Nephron (organoid): Measurements from ENCODE around the gene CD163.
"Not testable (repeated sequence)": the region's sequence is repeated elsewhere in the genome, so short reads cannot be mapped to it uniquely, and the experiment has no call there.

Experiments
- H3K27ac Mint-ChIP-seq, 3 experiments: 2 replicates each; pipeline ENCODE4 v1.8.0; 2020; ENCODE audit warnings: mixed read lengths in 3 of 3, mild to moderate bottlenecking in 2 of 3, moderate library complexity in 1 of 3
- H3K27me3 Mint-ChIP-seq: 2 replicates; pipeline ENCODE4 v1.8.0; 2021; ENCODE audit warnings: low read depth, mild to moderate bottlenecking, moderate library complexity, mixed read lengths
- H3K36me3 Mint-ChIP-seq: 2 replicates; pipeline ENCODE4 v1.8.0; 2020; ENCODE audit warnings: low read depth, mixed read lengths
- H3K4me1 Mint-ChIP-seq: 2 replicates; pipeline ENCODE4 v1.8.0; 2020; ENCODE audit warnings: mixed read lengths
- H3K4me3 Mint-ChIP-seq, 3 experiments: 2 replicates each; pipeline ENCODE4 v1.8.0; 2020; ENCODE audit warnings: mild to moderate bottlenecking in 3 of 3, mixed read lengths in 3 of 3, moderate library complexity in 2 of 3
- H3K9me3 Mint-ChIP-seq: 2 replicates; pipeline ENCODE4 v1.8.0; 2020; ENCODE audit warnings: mixed read lengths
- TF ChIP-seq, protein P1 (sequence below), 3 experiments: fragments of 200-600 bp; sonication (generic); IDR thresholded peaks; one replicate each; pipeline ENCODE4 v1.5.0; 2021; ENCODE audit warnings: antibody characterized with exemption in 3 of 3; ENCODE audit not compliant: unreplicated experiment in 3 of 3

Gene CD163

DNA sequence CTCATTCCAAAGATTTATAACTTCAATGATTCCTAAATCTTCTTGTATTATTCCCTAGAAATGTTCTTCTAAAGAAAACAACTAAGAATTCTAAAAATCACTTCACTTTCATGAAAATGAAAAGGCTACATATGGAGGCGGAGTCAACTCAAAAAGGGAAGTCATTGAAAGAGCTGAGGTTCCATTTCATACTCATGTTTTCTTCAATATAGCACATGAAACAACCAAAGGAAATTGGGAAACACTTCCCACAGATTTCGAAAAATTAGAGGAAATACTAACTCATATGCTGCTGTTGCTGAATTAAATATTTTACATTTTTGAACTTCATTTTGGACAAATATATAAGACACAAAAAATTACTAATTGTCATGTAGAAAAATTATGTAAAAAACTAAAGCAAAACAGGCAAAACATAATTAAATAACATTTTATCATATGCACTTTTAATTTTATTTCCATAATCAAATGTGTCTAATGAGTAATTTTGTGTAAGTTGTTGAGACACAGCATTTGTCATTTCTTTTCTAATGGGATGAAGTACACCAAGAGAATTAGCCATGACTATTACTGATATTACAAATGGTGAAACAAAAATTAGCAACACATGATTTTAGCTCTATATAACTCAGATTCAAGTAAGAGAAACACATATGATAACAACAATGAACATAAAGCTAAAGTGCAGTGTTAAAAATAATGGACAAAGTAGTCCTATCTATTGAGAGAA, at the start of gene CD163:
Gene CD163 (minus strand): TSS at position 92 of the 730 bp plus-strand sequence. CDS start 87 bp downstream, at position 5.
- Mint-ChIP-seq H3K4me1 (peaks cover 2% of the 10 kb centered on the region), H3K9me3 (peaks cover 11% of the 10 kb centered on the region), H3K27me3 (peaks cover 8% of the 10 kb centered on the region), H3K4me3 (no peak within 1 kb of the TSS), H3K27ac (no peak within 1 kb of the TSS), H3K36me3 (no peaks in the 10 kb centered on the region)
- TF ChIP-seq, protein P1, sequence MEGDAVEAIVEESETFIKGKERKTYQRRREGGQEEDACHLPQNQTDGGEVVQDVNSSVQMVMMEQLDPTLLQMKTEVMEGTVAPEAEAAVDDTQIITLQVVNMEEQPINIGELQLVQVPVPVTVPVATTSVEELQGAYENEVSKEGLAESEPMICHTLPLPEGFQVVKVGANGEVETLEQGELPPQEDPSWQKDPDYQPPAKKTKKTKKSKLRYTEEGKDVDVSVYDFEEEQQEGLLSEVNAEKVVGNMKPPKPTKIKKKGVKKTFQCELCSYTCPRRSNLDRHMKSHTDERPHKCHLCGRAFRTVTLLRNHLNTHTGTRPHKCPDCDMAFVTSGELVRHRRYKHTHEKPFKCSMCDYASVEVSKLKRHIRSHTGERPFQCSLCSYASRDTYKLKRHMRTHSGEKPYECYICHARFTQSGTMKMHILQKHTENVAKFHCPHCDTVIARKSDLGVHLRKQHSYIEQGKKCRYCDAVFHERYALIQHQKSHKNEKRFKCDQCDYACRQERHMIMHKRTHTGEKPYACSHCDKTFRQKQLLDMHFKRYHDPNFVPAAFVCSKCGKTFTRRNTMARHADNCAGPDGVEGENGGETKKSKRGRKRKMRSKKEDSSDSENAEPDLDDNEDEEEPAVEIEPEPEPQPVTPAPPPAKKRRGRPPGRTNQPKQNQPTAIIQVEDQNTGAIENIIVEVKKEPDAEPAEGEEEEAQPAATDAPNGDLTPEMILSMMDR (IDR thresholded peaks at IDR 0.05; ENCODE audit: unreplicated experiment in 3 of 3): no peak

DNA sequence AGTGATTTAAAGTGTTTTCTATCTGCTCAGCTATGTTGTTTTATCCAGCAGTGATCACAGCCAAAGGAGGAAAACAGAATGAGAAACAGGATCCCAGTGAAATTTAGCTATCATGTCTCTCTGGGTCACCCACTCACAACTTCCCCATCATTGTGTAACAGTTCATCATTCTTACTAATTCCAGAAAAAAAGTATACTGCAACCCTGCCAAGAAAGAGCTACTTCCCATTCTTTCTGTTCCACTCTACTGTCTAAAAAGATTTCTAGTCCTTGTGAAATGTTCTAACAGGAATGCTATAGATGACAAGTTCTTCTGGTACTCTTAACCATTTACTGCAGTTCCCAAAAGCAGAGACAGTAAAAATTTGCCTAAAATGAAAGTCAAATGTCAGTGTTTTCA, 39.2 kb upstream of the CD163 start:
- H3K4me1 Mint-ChIP-seq: peaks cover 10% of the 10 kb centered on the region
- peaks cover 11% of the 10 kb centered on the region for H3K9me3 Mint-ChIP-seq
- no peak overlapping the region for H3K27ac Mint-ChIP-seq
- H3K27me3 Mint-ChIP-seq: no peaks in the 10 kb centered on the region
- no peaks in the 10 kb centered on the region for H3K36me3 Mint-ChIP-seq
- no peak overlapping the region for H3K4me3 Mint-ChIP-seq
- TF ChIP-seq, protein P1 (IDR thresholded peaks at IDR 0.05; ENCODE audit: unreplicated experiment in 3 of 3): no peak

DNA sequence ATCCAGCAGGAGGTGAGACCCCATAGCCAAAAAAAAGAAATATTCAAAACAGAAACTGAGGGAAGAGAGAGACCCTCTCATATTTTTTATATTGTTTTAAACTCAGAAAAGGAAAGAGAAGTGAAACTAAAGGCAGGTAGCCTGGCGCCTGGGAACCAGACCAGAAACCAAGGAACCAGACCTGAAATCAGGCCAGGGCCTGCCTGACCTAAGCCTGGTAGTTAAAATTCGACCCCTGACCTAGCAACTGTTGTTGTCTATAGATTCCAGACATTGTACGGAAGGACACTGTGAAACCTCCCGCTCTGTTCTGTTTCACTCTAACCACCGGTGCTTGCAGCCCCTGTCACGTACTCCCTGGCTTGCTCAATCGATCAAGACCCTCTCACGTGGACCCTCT, 38.5 kb upstream of the CD163 start:
- Mint-ChIP-seq H3K4me1 (peaks cover 10% of the 10 kb centered on the region), H3K27me3 (no peaks in the 10 kb centered on the region), H3K36me3 (no peaks in the 10 kb centered on the region), H3K27ac (no peak overlapping the region), H3K4me3 (no peak overlapping the region), H3K9me3 (peaks cover 9% of the 10 kb centered on the region)
- TF ChIP-seq, protein P1 (IDR thresholded peaks at IDR 0.05; ENCODE audit: unreplicated experiment in 3 of 3): no peak

DNA sequence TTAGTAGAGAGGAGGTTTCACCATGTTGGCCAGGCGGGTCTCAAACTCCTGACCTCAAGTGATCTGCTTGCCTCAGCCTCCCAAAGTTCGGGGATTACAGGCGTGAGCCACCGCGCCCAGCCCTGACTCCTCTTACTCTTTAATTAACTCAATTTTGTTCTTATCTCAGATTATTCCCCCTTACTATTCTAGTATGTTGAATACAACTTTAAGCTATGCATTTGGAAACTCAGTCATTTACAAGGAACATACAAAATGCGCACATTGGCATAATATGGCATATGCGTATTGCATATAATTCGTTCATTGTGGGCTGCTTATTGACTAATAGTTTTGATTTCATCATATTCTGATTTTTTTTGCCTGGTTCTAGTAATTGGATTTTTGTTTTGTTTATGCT, 10.8 kb upstream of the CD163 start:
- TF ChIP-seq, protein P1 (IDR thresholded peaks at IDR 0.05; ENCODE audit: unreplicated experiment in 3 of 3): no peak
- Mint-ChIP-seq H3K9me3 (peaks cover 3% of the 10 kb centered on the region), H3K36me3 (no peaks in the 10 kb centered on the region), H3K27me3 (no peaks in the 10 kb centered on the region), H3K4me1 (no peaks in the 10 kb centered on the region), H3K27ac (no peak overlapping the region), H3K4me3 (no peak overlapping the region)

DNA sequence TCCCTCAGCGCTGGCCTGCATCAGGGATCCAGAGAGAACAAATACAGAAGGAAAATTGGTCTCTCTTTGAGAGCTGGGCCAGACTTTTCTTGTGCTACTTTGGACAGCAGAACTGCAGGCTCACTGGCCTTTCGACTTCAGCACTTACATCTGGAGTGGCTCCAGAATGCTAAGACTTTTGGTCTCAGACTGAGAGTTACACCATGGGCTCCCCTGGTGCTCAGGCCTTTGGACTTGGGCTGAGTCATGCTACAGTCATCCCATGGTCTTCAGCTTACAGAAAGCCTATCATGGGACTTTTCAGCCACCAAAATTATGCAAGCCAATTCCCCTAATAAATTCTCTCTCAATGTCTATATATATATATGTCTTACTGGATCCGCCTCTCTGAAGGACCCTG, 9.0 kb upstream of the CD163 start:
- H3K9me3 Mint-ChIP-seq: peaks cover 15% of the 10 kb centered on the region
- no peak overlapping the region for H3K4me3 Mint-ChIP-seq
- H3K27ac Mint-ChIP-seq: no peak overlapping the region
- no peaks in the 10 kb centered on the region for H3K4me1 Mint-ChIP-seq
- TF ChIP-seq, protein P1 (IDR thresholded peaks at IDR 0.05; ENCODE audit: unreplicated experiment in 3 of 3): no peak
- no peaks in the 10 kb centered on the region for H3K36me3 Mint-ChIP-seq
- no peaks in the 10 kb centered on the region for H3K27me3 Mint-ChIP-seq

DNA sequence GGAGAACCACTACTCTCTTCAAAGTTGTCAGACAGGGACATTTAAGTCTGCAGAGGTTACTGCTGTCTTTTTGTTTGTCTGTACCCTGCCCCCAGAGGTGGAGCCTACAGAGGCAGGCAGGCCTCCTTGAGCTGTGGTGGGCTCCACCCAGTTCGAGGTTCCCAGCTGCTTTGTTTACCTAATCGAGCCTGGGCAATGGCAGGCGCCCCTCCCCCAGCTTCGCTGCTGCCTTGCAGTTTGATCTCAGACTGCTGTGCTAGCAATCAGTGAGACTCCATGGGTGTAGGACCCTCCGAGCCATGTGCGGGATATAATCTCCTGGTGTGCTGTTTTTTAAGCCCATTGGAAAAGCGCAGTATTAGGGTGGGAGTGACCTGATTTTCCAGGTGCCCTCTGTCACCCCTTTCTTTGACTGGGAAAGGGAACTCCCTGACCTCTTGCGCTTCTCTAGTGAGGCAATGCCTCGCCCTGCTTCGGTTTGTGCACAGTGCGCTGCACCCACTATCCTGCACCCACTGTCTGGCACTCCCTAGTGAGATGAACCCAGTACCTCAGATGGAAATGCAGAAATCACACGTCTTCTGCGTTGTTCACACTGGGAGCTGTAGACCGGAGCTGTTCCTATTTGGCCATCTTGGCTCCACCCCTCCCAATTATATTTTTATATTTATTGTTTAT, 6.4 kb upstream of the CD163 start:
- not testable (repeated sequence) for H3K27me3 Mint-ChIP-seq, H3K36me3 Mint-ChIP-seq, H3K27ac Mint-ChIP-seq, H3K4me1 Mint-ChIP-seq, H3K4me3 Mint-ChIP-seq
- H3K9me3 Mint-ChIP-seq: peaks cover 18% of the 10 kb centered on the region
